HEK293T (cell line): ENCODE data around the gene ANKS1B.

Experiments used
- ARNT ChIP-seq: fragments of 450-650 bp; IDR thresholded peaks from 2 replicates; pipeline ENCODE4 v1.6.1; 2017; ENCODE audit warnings: mild to moderate bottlenecking
- BHLHE40 ChIP-seq: fragments of 450-650 bp; IDR thresholded peaks from 2 replicates; pipeline ENCODE4 v1.6.1; 2016; ENCODE audit warnings: mild to moderate bottlenecking, moderate library complexity, borderline replicate concordance
- ELF4 ChIP-seq: fragments of 450-650 bp; IDR thresholded peaks from 2 replicates; pipeline ENCODE4 v1.6.1; 2017; ENCODE audit warnings: antibody characterized with exemption
- FOXA1 ChIP-seq: fragments of 450-650 bp; IDR thresholded peaks from 2 replicates; pipeline ENCODE4 v1.6.1; 2016; ENCODE audit warnings: mild to moderate bottlenecking
- FOXK2 ChIP-seq: fragments of 450-650 bp; IDR thresholded peaks from 2 replicates; pipeline ENCODE4 v1.6.1; 2016; ENCODE audit warnings: mild to moderate bottlenecking
- FOXM1 ChIP-seq: fragments of 450-650 bp; IDR thresholded peaks from 2 replicates; pipeline ENCODE4 v1.6.1; 2017; ENCODE audit warnings: mild to moderate bottlenecking, borderline replicate concordance
- HDGF ChIP-seq: fragments of 450-650 bp; IDR thresholded peaks from 2 replicates; pipeline ENCODE4 v1.6.1; 2017; ENCODE audit warnings: antibody characterized with exemption, borderline replicate concordance
- L3MBTL2 ChIP-seq: fragments of 450-650 bp; conservative IDR thresholded peaks from 2 replicates; pipeline ENCODE4 v1.6.1; 2016; ENCODE audit warnings: mild to moderate bottlenecking
- NFRKB ChIP-seq: fragments of 450-650 bp; IDR thresholded peaks from 2 replicates; pipeline ENCODE4 v1.6.1; 2016; ENCODE audit warnings: mild to moderate bottlenecking, moderate library complexity
- SP1 ChIP-seq: fragments of 450-650 bp; IDR thresholded peaks from 2 replicates; pipeline ENCODE4 v1.6.1; 2017
- SUZ12 ChIP-seq: fragments of 450-650 bp; IDR thresholded peaks from 2 replicates; pipeline ENCODE4 v1.6.1; 2016; ENCODE audit warnings: mild to moderate bottlenecking
- TARDBP ChIP-seq: fragments of 450-650 bp; IDR thresholded peaks from 2 replicates; pipeline ENCODE4 v1.6.1; 2016
- ZNF384 ChIP-seq: fragments of 450-650 bp; IDR thresholded peaks from 2 replicates; pipeline ENCODE4 v1.6.1; 2016

GRCh38 chr12:98999559-98999958 lies 985.2 kb downstream of the ANKS1B start:
- TF ChIP-seq ARNT (no peak), TARDBP (no peak), SP1 (no peak), HDGF (no peak), ELF4 (no peak), FOXK2 (no peak), NFRKB (no peak), FOXA1 (no peak), BHLHE40 (no peak), L3MBTL2 (no peak), FOXM1 (no peak), SUZ12 (no peak), ZNF384 (no peak)
